Neural cell (in vitro differentiated cells): ENCODE measurements around the gene ZNF71. TPM values are rescaled to one million over a fixed set of nuclear protein-coding genes. Genes with fewer than 3 reads are reported as not detected.

Experiments used
- H2AFZ ChIP-seq: fragments of 200-600, 300-800 bp; sonication (generic), shearing (Covaris generic); 2 replicates; pipeline ENCODE4 v1.6.0; 2014; ENCODE audit warnings: low read depth, mild to moderate bottlenecking, antibody characterized with exemption, low read length, moderate library complexity
- H3F3A ChIP-seq: fragments of 200-600 bp; shearing (Covaris generic); 2 replicates; pipeline ENCODE4 v1.6.1; 2016; ENCODE audit warnings: mild to moderate bottlenecking, moderate library complexity, mixed read lengths, antibody characterized with exemption, low read length; ENCODE audit not compliant: insufficient read depth, poor library complexity, severe bottlenecking
- H3K27ac ChIP-seq: fragments of 200-600, 300-800 bp; sonication (generic), shearing (Covaris generic); 2 replicates; pipeline ENCODE4 v1.5.1; 2014; ENCODE audit warnings: mild to moderate bottlenecking, low read length, moderate library complexity
- H3K27me3 ChIP-seq: fragments of 300-800, 200-600 bp; sonication (generic), shearing (Covaris generic); 2 replicates; pipeline ENCODE4 v1.6.0; 2014; ENCODE audit warnings: mild to moderate bottlenecking, low read depth, low read length, moderate library complexity; ENCODE audit not compliant: insufficient read depth
- H3K36me3 ChIP-seq: fragments of 300-800, 200-600 bp; sonication (generic), shearing (Covaris generic); 2 replicates; pipeline ENCODE4 v1.5.1; 2014; ENCODE audit warnings: mild to moderate bottlenecking, antibody characterized with exemption, low read length, moderate library complexity; ENCODE audit not compliant: insufficient read depth
- H3K4me2 ChIP-seq: fragments of 300-800, 200-600 bp; sonication (generic), shearing (Covaris generic); 2 replicates; pipeline ENCODE4 v1.6.0; 2014; ENCODE audit warnings: mild to moderate bottlenecking, low read length
- H3K4me3 ChIP-seq: fragments of 300-800, 200-600 bp; sonication (generic), shearing (Covaris generic); 2 replicates; pipeline ENCODE4 v1.5.1; 2014; ENCODE audit warnings: mild to moderate bottlenecking, low read length, moderate library complexity
- H3K79me2 ChIP-seq: fragments of 200-600 bp; shearing (Covaris generic); replicated peaks from 2 replicates; pipeline ENCODE4 v1.6.0; 2014; ENCODE audit warnings: mild to moderate bottlenecking, low read length, moderate library complexity; ENCODE audit not compliant: insufficient read depth
- H3K9ac ChIP-seq: fragments of 300-800, 200-600 bp; sonication (generic), shearing (Covaris generic); 2 replicates; pipeline ENCODE4 v1.6.1; 2016; ENCODE audit warnings: mild to moderate bottlenecking, low read length, mixed read lengths
- H3K9me2 ChIP-seq: fragments of 200-600 bp; shearing (Covaris generic); 2 replicates; pipeline ENCODE4 v1.6.1; 2016; ENCODE audit warnings: mild to moderate bottlenecking, low read length, mixed read lengths; ENCODE audit not compliant: insufficient read depth
- H3K9me3 ChIP-seq: fragments of 200-600, 300-800 bp; sonication (generic), shearing (Covaris generic); 2 replicates; pipeline ENCODE4 v1.6.1; 2016; ENCODE audit warnings: mild to moderate bottlenecking, mixed run types, low read length, moderate library complexity, mixed read lengths
- H4K20me1 ChIP-seq: fragments of 200-600 bp; shearing (Covaris generic); 2 replicates; pipeline ENCODE4 v1.6.1; 2016; ENCODE audit warnings: mild to moderate bottlenecking, mixed run types; ENCODE audit not compliant: insufficient read depth
- CTCF ChIP-seq: fragments of 450-650 bp; IDR thresholded peaks from 2 replicates; pipeline ENCODE4 v1.5.1; 2014; ENCODE audit warnings: antibody characterized with exemption, mild to moderate bottlenecking, moderate library complexity; ENCODE audit not compliant: poor library complexity, severe bottlenecking
- EP300 ChIP-seq: fragments of 450-650 bp; conservative IDR thresholded peaks from 2 replicates; pipeline ENCODE4 v1.6.1; 2014; ENCODE audit warnings: antibody characterized with exemption, mild to moderate bottlenecking, moderate library complexity; ENCODE audit not compliant: poor library complexity, severe bottlenecking
- EZH2 ChIP-seq: fragments of 200-600, 300-800 bp; shearing (Covaris generic), sonication (generic); IDR thresholded peaks from 2 replicates; pipeline ENCODE4 v1.6.1; 2014; ENCODE audit warnings: antibody characterized with exemption, low read length, borderline replicate concordance, mild to moderate bottlenecking; ENCODE audit not compliant: insufficient read depth, poor library complexity, severe bottlenecking
- MXI1 ChIP-seq: fragments of 450-650 bp; conservative IDR thresholded peaks from 2 replicates; pipeline ENCODE4 v1.6.1; 2014; ENCODE audit warnings: antibody characterized with exemption, mild to moderate bottlenecking; ENCODE audit not compliant: poor library complexity, severe bottlenecking
- POLR2AphosphoS5 ChIP-seq: IDR thresholded peaks from 2 replicates; pipeline ENCODE4 v1.6.1; 2012
- RAD21 ChIP-seq: fragments of 450-650 bp; conservative IDR thresholded peaks from 2 replicates; pipeline ENCODE4 v1.6.1; 2014; ENCODE audit warnings: antibody characterized with exemption, mild to moderate bottlenecking, moderate library complexity
- SMC3 ChIP-seq: fragments of 450-650 bp; conservative IDR thresholded peaks from 2 replicates; pipeline ENCODE4 v1.6.1; 2014; ENCODE audit warnings: antibody characterized with exemption, mild to moderate bottlenecking, moderate library complexity; ENCODE audit not compliant: poor library complexity
- TAF1 ChIP-seq: IDR thresholded peaks from 2 replicates; pipeline ENCODE4 v1.6.1; 2012; ENCODE audit warnings: low read depth
- polyA plus RNA-seq: library from polyadenylated mRNA; depleted of rRNA; stranded (reverse); fragments of >200 nt; gene quantifications from 2 replicates; pipeline ENCODE4 v1.2.3, GENCODE V29; 2014
- TF ChIP-seq, protein P1 (sequence below): IDR thresholded peaks from 2 replicates; pipeline ENCODE4 v1.6.1; 2012; ENCODE audit warnings: borderline replicate concordance

The ZNF71 gene
- polyA plus RNA-seq, 1 donor from 2014 or later, result 28.8 TPM

GRCh38 chr19:56613639-56614038 lies 18.5 kb downstream of the ZNF71 start:
- peaks cover 86% of the 10 kb centered on the region for H3K79me2 ChIP-seq

GRCh38 chr19:56617531-56617930 lies 22.4 kb downstream of the ZNF71 start:
- H3K36me3 ChIP-seq, result peaks cover 43% of the 10 kb centered on the region
- no peaks in the 10 kb centered on the region for H3F3A ChIP-seq
- H3K79me2 ChIP-seq, result peaks cover 60% of the 10 kb centered on the region

More at GRCh38 chr19:56613639-56614038, 18.5 kb downstream of the ZNF71 start:
- H3K9ac ChIP-seq, result no peak overlapping the region
- no peak for TF ChIP-seq EZH2
- no peak for TF ChIP-seq POLR2AphosphoS5
- TF ChIP-seq EP300, result no peak
- no peak for TF ChIP-seq CTCF
- TF ChIP-seq, protein P1, sequence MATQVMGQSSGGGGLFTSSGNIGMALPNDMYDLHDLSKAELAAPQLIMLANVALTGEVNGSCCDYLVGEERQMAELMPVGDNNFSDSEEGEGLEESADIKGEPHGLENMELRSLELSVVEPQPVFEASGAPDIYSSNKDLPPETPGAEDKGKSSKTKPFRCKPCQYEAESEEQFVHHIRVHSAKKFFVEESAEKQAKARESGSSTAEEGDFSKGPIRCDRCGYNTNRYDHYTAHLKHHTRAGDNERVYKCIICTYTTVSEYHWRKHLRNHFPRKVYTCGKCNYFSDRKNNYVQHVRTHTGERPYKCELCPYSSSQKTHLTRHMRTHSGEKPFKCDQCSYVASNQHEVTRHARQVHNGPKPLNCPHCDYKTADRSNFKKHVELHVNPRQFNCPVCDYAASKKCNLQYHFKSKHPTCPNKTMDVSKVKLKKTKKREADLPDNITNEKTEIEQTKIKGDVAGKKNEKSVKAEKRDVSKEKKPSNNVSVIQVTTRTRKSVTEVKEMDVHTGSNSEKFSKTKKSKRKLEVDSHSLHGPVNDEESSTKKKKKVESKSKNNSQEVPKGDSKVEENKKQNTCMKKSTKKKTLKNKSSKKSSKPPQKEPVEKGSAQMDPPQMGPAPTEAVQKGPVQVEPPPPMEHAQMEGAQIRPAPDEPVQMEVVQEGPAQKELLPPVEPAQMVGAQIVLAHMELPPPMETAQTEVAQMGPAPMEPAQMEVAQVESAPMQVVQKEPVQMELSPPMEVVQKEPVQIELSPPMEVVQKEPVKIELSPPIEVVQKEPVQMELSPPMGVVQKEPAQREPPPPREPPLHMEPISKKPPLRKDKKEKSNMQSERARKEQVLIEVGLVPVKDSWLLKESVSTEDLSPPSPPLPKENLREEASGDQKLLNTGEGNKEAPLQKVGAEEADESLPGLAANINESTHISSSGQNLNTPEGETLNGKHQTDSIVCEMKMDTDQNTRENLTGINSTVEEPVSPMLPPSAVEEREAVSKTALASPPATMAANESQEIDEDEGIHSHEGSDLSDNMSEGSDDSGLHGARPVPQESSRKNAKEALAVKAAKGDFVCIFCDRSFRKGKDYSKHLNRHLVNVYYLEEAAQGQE, result no peak
- TF ChIP-seq RAD21, result no peak
- no peak for TF ChIP-seq MXI1
- H3K36me3 ChIP-seq, result peaks cover 37% of the 10 kb centered on the region
- H2AFZ ChIP-seq, result no peak overlapping the region
- H3K9me3 ChIP-seq, result peaks cover 33% of the 10 kb centered on the region
- H4K20me1 ChIP-seq, result no peaks in the 10 kb centered on the region
- no peak overlapping the region for H3K4me3 ChIP-seq
- no peaks in the 10 kb centered on the region for H3F3A ChIP-seq
- no peak overlapping the region for H3K27ac ChIP-seq
- H3K27me3 ChIP-seq, result no peaks in the 10 kb centered on the region
- no peaks in the 10 kb centered on the region for H3K9me2 ChIP-seq
- no peak overlapping the region for H3K4me2 ChIP-seq

More at GRCh38 chr19:56617531-56617930, 22.4 kb downstream of the ZNF71 start:
- Histone ChIP-seq H3K27ac (no peak overlapping the region), H3K9me3 (peaks cover 38% of the 10 kb centered on the region), H2AFZ (no peak overlapping the region), H3K4me2 (no peak overlapping the region), H3K27me3 (no peaks in the 10 kb centered on the region), H3K9ac (no peak overlapping the region), H3K4me3 (no peak overlapping the region), H4K20me1 (no peaks in the 10 kb centered on the region), H3K9me2 (no peaks in the 10 kb centered on the region)
- TF ChIP-seq RAD21 (no peak), SMC3 (no peak), TAF1 (no peak), EZH2 (no peak), POLR2AphosphoS5 (no peak), MXI1 (no peak), EP300 (no peak), CTCF (no peak)
- TF ChIP-seq, protein P1, result no peak
